Measurements from ENCODE around the gene BTBD17. TPM values are rescaled to one million over a fixed set of nuclear protein-coding genes. Genes with fewer than 3 reads are reported as not detected.

Gene BTBD17
- total RNA-seq, 1 donor from 2014 or later = not detected

GRCh38 chr17:74359916-74360315, 1.8 kb downstream of the BTBD17 start:
- FAIRE-seq = no peak
- TF ChIP-seq CTCF (IDR thresholded peaks at IDR 0.05; ENCODE audit: insufficient read depth, low read length, severe bottlenecking) = no peak

GRCh38 chr17:74358697-74359096, 3.0 kb downstream of the BTBD17 start:
- no peak for FAIRE-seq
- Histone ChIP-seq H3K36me3 (ENCODE audit: control insufficient read depth, insufficient read depth, low read length) (no peaks in the 10 kb centered on the region), H3K4me3 (ENCODE audit: low read depth, low read length) (no peak overlapping the region), H3K27me3 (ENCODE audit: control insufficient read depth, insufficient read depth, low read length) (peaks cover 28% of the 10 kb centered on the region)
- no peak for TF ChIP-seq CTCF (IDR thresholded peaks at IDR 0.05; ENCODE audit: insufficient read depth, low read length, severe bottlenecking)
- DNase-seq (ENCODE audit: low read depth) = no peak

More at GRCh38 chr17:74359916-74360315, 1.8 kb downstream of the BTBD17 start:
- no peaks in the 10 kb centered on the region for H3K36me3 ChIP-seq (ENCODE audit: control insufficient read depth, insufficient read depth, low read length)
- H3K4me3 ChIP-seq (ENCODE audit: low read depth, low read length) = no peak overlapping the region
- peaks cover 28% of the 10 kb centered on the region for H3K27me3 ChIP-seq (ENCODE audit: control insufficient read depth, insufficient read depth, low read length)
- DNase-seq (ENCODE audit: low read depth) = no peak

GRCh38 chr17:74357466-74357809, 4.2 kb downstream of the BTBD17 start:
- Histone ChIP-seq H3K4me3 (ENCODE audit: low read depth, low read length) (no peak overlapping the region), H3K36me3 (ENCODE audit: control insufficient read depth, insufficient read depth, low read length) (no peaks in the 10 kb centered on the region), H3K27me3 (ENCODE audit: control insufficient read depth, insufficient read depth, low read length) (peaks cover 37% of the 10 kb centered on the region)
- no peak for TF ChIP-seq CTCF (IDR thresholded peaks at IDR 0.05; ENCODE audit: insufficient read depth, low read length, severe bottlenecking)
- FAIRE-seq = no peak
- no peak for DNase-seq (ENCODE audit: low read depth)

- Histone ChIP-seq H3K27me3 (ENCODE audit: control insufficient read depth, insufficient read depth, low read length) (peaks cover 40% of the 10 kb centered on the region), H3K4me3 (ENCODE audit: low read depth, low read length) (no peak overlapping the region), H3K36me3 (ENCODE audit: control insufficient read depth, insufficient read depth, low read length) (no peaks in the 10 kb centered on the region)
- no peak for TF ChIP-seq CTCF (IDR thresholded peaks at IDR 0.05; ENCODE audit: insufficient read depth, low read length, severe bottlenecking)
- DNase-seq (ENCODE audit: low read depth) (no peak), FAIRE-seq (no peak)
Observed at GRCh38 chr17:74356646-74357465, 4.8 kb downstream of the BTBD17 start.

GRCh38 chr17:74355065-74355464, 6.6 kb downstream of the BTBD17 start:
- TF ChIP-seq CTCF (IDR thresholded peaks at IDR 0.05; ENCODE audit: insufficient read depth, low read length, severe bottlenecking) = no peak
- Histone ChIP-seq H3K36me3 (ENCODE audit: control insufficient read depth, insufficient read depth, low read length) (no peaks in the 10 kb centered on the region), H3K4me3 (ENCODE audit: low read depth, low read length) (no peak overlapping the region), H3K27me3 (ENCODE audit: control insufficient read depth, insufficient read depth, low read length) (peaks cover 38% of the 10 kb centered on the region)
- FAIRE-seq (no peak), DNase-seq (ENCODE audit: low read depth) (no peak)

- no peaks in the 10 kb centered on the region for H3K36me3 ChIP-seq (ENCODE audit: control insufficient read depth, insufficient read depth, low read length)
- no peak overlapping the region for H3K4me3 ChIP-seq (ENCODE audit: low read depth, low read length)
- no peak for FAIRE-seq
- DNase-seq (ENCODE audit: low read depth) = no peak
- no peak for TF ChIP-seq CTCF (IDR thresholded peaks at IDR 0.05; ENCODE audit: insufficient read depth, low read length, severe bottlenecking)
- peaks cover 35% of the 10 kb centered on the region for H3K27me3 ChIP-seq (ENCODE audit: control insufficient read depth, insufficient read depth, low read length)
Observed at GRCh38 chr17:74354561-74354960, 7.1 kb downstream of the BTBD17 start.

Data from bronchial epithelial cell (primary cell).